ENCODE measurements around the gene SAMD5.
"Not testable (repeated sequence)": the region's sequence is repeated elsewhere in the genome, so short reads cannot be mapped to it uniquely, and the experiment has no call there.

SAMD5 gene

DNA sequence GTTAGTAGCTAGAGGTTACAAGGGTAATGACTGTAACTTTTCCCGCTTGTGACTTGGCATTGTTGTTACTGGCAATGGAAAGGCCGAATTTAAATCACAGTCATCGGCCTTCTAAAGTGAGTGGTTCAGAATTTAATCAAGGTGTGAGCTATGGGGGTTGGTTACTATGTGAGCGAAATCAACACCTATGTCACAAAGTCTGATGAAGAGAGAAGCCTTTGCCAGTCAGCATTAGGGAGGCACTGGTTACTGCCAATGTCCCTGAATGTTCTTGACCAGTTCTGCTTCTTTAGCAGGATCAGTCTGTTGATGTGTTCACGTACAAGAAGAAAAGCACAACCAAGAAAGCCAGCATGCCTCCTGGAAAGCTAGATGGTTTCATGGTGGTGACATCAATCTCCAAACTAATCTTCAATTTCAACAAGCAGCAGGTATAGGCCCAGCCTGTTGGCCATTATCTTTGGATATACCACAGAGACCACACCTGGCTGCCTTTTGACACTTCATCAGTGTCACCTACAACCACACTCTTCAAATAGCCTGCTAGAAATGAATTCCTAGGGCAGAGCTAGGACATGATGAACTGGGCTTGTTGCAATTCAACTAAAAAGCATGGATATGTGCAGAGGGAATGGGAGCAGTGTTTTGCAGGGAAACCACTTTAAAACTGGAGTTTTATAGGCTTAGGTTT lies 17.2 kb downstream of the SAMD5 start:
- no peak for DNase-seq (ENCODE audit: low read depth, low spot score)

DNA sequence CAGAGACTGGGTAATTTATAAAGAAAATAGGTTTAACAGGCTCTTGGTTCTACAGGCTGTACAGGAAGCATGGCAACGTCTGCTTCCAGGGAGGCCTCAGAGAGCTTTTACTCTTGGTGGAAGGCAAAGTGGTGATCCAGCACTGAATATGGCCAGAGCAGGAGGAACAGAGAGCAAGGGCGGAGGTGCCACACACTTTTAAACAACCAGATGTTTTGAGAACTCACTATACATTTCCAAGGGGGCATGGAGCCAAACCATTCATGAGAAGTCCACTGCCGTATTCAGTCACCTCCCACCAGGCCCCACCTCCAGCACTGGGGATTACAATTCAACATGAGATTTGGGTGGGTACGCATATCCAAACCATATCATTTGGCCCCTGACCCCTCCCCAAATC lies 18.7 kb downstream of the SAMD5 start:
- no peak for DNase-seq (ENCODE audit: low read depth, low spot score)

More for the DNA sequence above, 17.2 kb downstream of the SAMD5 start:
- no peak overlapping the region for H3K4me3 ChIP-seq (ENCODE audit: low read length)

GRCh38 chr6:147528511-147529145 lies 20.1 kb downstream of the SAMD5 start:
- no peak for DNase-seq (ENCODE audit: low read depth, low spot score)
- no peak overlapping the region for H3K4me3 ChIP-seq (ENCODE audit: low read length)

More for the DNA sequence above, 18.7 kb downstream of the SAMD5 start:
- H3K4me3 ChIP-seq (ENCODE audit: low read length): no peak overlapping the region

DNA sequence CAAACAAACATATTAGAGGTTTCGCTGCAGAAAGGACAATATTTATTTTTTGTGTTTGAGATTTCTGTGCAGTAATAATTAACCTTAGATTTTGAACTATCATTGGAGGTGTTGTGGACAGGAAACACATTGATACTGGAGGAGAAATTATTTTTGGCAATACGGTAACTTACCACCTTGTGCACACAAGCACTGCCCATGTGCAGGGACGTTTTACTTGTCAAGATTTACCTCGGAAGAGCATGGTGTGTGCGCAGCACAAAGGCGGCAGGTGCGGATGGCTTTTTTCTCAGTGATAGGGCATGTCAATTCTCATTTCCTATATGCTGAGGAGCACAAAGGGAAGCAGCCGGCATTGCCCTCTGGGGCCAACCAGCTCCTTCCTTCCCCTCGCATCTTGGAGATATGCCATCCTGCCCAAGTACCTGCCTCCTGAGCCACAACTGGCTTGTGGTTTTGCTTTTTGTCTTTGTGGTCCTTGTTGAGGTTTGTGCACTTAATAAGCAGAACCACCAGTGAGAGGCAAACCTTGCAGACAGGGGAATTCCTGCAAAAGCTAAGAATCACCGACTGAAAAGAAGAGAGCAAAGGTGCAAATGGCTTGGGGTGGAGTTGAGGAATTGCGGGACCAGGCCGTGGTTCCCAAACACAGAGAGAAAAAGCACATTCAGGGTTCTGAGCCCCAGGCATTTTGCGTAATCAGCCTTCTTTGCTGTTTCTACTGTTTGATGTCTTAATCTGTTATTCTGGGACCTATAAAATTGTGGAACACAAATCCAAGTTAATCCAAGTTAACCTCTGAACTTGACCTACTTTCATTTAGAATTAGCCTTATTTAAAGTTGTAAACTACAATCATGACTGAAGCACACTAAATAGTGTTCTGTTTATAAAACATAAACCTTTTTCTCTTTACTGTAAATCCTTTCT lies 21.9 kb downstream of the SAMD5 start:
- H3K4me3 ChIP-seq (ENCODE audit: low read length): no peak overlapping the region
- peak; percentile 91 for DNase-seq (ENCODE audit: low read depth, low spot score)

DNA sequence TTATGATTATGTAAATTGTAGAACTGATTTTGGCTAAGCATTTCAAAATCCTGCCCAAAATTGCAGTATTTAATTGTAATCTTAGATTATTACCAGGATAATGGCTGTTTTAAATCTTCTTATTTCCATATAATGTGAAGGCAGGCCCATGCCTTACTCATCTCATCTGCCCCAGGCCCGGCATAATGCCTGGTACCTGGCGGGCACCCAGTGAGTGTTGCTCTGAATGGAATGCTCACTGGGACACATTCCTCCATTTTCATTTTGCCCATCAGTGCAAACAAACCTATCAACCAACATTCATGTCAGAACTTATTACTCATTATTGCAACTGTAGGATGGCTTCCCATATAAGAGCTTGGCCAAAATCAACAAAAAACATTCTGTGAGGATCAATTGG lies 22.8 kb downstream of the SAMD5 start:
- no peak for DNase-seq (ENCODE audit: low read depth, low spot score)
- H3K4me3 ChIP-seq (ENCODE audit: low read length): no peak overlapping the region

GRCh38 chr6:147534116-147534860 lies 25.8 kb downstream of the SAMD5 start:
- no peak for DNase-seq (ENCODE audit: low read depth, low spot score)
- no peak overlapping the region for H3K4me3 ChIP-seq (ENCODE audit: low read length)

DNA sequence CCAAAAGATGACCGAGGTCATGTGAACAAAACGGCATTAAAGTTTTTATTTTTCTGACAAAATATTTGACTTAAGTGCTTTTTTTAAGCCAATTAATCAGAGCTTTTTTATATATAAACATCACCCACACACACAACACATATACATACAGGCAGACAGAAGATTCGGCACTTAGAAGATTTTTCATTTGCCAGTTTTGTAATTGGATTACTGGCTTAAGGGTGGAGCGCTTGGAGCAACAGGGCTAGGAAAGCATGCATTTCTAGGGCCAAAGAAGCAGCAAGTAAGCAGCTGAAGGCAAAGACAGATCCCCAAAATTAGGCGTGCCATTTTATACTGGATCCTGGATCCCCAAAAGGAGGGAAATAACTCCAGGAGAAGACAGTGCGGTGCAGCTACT lies 30.3 kb downstream of the SAMD5 start:
- DNase-seq (ENCODE audit: low read depth, low spot score): no peak
- H3K4me3 ChIP-seq (ENCODE audit: low read length): no peak overlapping the region

GRCh38 chr6:147540075-147540474 lies 31.6 kb downstream of the SAMD5 start:
- H3K4me3 ChIP-seq (ENCODE audit: low read length): no peak overlapping the region
- DNase-seq (ENCODE audit: low read depth, low spot score): no peak

DNA sequence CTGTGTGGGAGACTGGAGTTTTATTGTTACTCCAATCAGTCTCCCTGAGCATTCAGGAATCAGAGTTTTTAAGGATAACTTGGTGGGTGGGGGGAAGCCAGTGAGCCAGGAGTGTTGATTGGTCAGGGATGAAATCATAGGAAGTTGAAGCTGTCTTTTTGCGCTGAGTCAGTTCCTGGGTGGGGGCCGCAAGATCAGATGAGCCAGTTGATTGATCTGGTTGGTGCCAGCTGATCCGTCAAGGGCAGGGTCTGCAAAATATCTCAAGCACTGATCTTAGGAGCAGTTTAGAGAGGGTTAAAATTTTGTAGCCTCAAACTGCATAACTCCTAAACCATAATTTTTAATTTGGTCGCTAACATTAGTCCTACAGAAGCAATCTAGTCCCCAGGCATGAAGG lies 33.9 kb downstream of the SAMD5 start:
- DNase-seq (ENCODE audit: low read depth, low spot score); H3K4me3 ChIP-seq (ENCODE audit: low read length): not testable (repeated sequence)

- DNase-seq (ENCODE audit: low read depth, low spot score): no peak
- no peak overlapping the region for H3K4me3 ChIP-seq (ENCODE audit: low read length)
Observed at GRCh38 chr6:147544420-147544819, 35.9 kb downstream of the SAMD5 start.

GRCh38 chr6:147546501-147547368 lies 38.2 kb downstream of the SAMD5 start:
- DNase-seq (ENCODE audit: low read depth, low spot score): no peak
- no peak overlapping the region for H3K4me3 ChIP-seq (ENCODE audit: low read length)

DNA sequence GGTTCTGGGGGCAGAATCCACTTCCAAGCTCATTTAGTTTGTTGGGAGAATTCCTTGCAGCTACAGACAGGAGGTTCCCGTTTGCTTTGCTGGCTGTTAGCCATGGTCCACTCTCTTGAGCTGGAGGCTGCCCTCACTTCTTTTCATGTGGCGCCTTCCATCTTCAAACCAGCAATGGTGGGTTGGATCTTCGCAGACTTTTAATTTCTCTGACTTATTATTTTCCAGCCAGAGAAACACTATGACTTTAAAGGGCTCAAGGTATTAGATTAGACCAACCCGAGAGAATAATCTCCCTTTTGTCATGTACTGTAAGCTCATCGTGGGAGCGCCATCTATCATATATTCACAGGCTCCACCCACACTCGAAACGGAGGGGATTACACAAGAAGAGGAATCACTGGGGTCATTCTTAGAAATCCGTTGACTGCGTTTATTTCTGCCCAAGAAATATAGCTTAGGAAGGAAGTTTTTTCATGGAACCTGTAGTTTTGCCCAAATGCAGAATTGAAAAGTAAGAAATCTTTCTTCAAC lies 38.9 kb downstream of the SAMD5 start:
- no peak for DNase-seq (ENCODE audit: low read depth, low spot score)
- H3K4me3 ChIP-seq (ENCODE audit: low read length): no peak overlapping the region

DNA sequence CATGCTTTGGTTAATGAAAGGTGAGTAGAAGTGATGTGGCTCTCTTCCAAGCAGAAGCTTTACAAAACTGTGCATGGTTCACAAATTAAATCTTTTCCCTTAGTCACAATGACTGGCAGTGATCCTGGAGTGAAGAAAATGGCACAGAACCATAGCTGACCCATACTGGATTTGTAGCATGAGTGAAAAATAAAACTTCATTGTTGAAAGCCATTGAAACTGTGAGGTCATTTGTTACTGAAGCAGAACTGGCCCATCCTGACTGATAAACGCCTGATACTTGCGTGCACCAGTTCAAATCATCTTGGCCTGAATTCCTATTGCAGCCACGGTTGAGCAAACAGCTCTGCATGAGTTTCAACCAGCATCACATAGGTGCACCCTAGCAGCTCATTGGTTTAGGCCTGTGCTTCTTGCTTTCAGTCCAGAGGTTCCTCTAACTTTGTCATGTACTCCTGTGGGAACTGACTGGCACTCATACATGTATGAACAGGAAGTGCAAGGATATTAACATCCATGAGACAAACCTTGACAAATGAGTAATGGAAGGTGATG lies 40.5 kb downstream of the SAMD5 start:
- DNase-seq (ENCODE audit: low read depth, low spot score): no peak
- H3K4me3 ChIP-seq (ENCODE audit: low read length): no peak overlapping the region

GRCh38 chr6:147549531-147549930 lies 41.0 kb downstream of the SAMD5 start:
- DNase-seq (ENCODE audit: low read depth, low spot score): no peak
- no peak overlapping the region for H3K4me3 ChIP-seq (ENCODE audit: low read length)

GRCh38 chr6:147551976-147552375 lies 43.5 kb downstream of the SAMD5 start:
- H3K4me3 ChIP-seq (ENCODE audit: low read length): no peak overlapping the region
- no peak for DNase-seq (ENCODE audit: low read depth, low spot score)

DNA sequence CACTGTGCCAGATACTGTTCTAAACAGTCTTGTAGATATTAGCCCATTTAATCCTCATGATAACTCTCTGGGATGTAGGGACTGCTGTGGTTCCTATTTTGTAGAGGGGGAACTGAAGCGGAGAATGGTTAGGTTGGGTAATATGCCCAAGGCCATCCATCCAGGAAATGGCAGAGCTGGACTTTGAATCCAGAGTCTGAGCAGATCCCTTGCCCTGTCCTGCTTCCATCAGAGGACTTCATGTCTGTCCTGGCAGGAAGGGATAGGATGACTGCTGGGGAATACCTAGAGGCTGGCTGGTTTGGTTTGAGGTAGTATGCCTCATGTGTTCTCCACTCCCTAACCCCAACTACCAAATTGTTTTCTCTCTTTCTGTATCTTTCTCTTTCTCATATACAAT lies 44.6 kb downstream of the SAMD5 start:
- no peak for DNase-seq (ENCODE audit: low read depth, low spot score)
- H3K4me3 ChIP-seq (ENCODE audit: low read length): no peak overlapping the region

DNA sequence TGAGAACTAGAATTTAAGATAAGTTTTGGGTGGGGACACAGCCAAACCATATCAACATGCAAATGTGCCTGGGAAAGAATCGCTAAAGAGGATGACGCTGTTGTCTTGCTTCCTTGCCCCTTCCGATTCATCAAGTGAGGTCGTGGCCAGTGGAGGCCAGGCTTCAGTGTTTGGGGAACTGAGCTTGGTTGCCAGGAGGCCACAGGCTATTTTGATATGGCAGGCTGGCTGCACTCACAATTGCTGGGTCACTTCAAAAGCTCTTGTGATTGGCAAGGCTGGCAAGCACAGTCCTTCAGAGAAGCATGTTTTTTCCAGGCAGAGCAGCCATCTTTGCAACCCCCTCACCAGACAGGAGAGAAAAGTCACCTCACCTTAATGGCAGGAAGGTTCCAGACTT lies 45.8 kb downstream of the SAMD5 start:
- no peak overlapping the region for H3K4me3 ChIP-seq (ENCODE audit: low read length)
- DNase-seq (ENCODE audit: low read depth, low spot score): no peak

GRCh38 chr6:147559006-147559405 lies 50.5 kb downstream of the SAMD5 start:
- DNase-seq (ENCODE audit: low read depth, low spot score): no peak
- no peak overlapping the region for H3K4me3 ChIP-seq (ENCODE audit: low read length)

Measured in Jurkat, Clone E6-1 (cell line).